HG03432 (cell line): Measurements from ENCODE around the gene TBC1D3B.
"Not testable (repeated sequence)": the region's sequence is repeated elsewhere in the genome, so short reads cannot be mapped to it uniquely, and the experiment has no call there.

ENCODE experiments used
- ATAC-seq: cut with Tn5 transposase; IDR thresholded peaks from one replicate; pipeline ENCODE4 v1.9.1; 2021; ENCODE audit warnings: mild to moderate bottlenecking, moderate library complexity; ENCODE audit not compliant: unreplicated experiment

The TBC1D3B gene

DNA sequence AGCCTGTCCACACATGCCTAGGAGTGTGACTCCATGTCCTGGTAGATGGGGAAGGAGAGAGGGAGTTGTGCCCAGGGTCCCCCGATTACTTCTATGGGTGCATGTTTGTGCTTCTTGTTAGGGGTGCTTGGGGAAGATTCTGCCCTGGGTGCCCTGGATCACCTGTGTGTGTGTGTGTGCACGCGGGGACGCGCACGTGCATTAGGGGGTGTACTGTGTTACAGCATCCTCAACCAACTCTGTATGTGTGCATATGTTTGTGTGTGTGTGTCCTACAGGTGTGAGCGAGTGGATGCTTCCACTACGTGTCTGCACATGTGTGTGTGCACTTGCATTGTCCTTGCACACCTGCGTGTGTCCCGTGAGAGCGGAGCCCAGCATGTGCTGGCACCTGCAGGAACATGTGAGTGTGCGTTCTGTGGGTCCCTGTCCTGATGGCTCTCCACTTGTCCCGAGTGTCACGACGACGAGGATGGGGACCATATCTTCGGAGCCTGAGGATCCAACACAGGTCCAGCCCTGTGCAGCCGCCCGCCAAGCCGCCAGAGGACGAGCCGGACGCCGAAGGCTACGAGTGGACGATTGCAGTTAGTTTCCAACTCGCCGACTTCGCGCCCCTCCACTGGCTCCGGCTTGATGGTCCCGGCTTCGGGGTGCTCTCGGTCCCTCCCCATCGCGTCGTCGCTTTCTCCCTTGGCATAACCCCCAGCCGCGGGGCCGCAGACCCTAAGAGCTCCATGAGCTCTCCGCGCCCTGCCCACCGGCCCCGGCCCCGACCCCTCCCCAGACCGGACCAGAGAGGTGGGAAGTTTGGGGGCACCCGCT is 6.0 kb upstream of the TBC1D3B start:
- ATAC-seq, result no peak

DNA sequence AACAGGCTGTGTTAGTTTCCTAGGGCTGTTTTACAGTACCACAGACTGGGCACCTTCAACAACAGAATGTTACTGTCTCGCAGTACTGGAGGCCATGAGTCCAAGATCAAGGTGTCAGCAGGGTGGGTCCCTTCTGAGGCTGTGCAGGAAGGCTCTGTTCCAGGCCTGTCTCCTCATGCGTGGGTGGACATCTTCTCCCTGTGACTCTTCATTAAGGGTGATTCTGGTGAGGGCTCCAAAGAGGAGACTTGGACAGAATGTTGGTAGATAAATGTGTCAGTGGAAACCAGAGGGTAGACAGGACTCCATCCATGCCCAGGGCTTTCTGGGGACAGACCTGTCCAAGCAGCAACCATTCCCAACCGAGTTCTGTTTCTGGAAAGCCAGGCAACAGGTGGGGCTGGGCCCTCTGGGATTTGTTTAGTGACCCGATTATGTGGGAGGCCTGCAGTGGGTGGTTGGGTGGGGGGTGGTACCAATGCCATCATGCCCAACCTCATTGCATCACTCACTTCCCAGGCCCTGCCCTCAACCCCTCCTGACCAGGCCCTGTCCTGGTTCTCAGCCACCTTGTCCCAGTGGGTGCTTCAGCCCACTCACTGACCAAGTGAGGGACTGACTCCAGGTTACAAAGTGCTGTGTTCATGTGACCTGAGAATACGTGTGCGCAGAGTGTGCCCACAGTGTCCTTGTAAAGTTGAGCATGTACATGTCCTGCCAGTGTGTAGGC is 5.2 kb upstream of the TBC1D3B start:
- not testable (repeated sequence) for ATAC-seq

DNA sequence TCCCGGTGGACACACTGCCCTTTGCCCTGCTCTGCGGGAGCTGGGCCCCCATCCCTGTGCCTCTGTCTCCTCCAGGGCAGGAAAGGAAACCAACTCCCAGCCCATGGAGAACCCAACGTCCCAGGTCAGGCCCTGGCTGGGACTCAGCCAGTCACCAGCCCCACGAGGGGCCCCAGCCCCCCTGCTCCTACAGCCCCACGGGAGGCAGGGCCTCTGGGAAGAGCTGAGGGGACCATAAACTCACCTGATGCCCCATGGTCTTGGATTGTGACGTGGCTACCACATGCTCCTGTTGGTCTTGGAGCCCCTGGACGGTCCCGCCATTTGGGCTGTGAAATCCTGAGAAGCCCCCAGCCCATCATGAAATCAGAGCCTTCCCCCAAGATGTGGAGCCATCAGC is 7.6 kb downstream of the TBC1D3B start:
- ATAC-seq, result not testable (repeated sequence)

GRCh38 chr17:36153895-36154610 is 22.4 kb downstream of the TBC1D3B start:
- ATAC-seq, result no peak

DNA sequence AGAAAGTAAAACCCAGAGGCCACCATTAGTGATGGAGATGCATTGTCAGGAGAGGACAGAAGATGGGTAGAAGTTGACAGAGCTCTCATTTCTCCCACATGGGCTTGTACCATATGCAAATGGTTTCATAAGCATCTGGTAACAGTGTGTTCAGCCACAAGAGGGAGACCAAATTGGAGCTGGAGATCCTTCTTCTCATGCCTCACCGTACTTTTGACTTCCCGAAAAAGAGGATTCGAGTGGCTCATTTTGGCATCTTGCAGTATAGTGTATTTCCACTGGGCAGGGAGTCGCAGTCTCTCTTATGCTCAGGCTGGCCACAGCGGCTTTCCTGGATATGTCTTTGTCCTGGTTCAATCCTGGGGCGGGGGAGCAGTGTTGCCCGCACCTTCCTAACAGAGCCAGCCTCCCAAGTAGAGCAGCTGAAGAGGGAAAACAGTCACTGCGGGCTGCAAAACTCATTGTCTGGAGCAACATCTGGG is 23.8 kb downstream of the TBC1D3B start:
- ATAC-seq, result no peak

DNA sequence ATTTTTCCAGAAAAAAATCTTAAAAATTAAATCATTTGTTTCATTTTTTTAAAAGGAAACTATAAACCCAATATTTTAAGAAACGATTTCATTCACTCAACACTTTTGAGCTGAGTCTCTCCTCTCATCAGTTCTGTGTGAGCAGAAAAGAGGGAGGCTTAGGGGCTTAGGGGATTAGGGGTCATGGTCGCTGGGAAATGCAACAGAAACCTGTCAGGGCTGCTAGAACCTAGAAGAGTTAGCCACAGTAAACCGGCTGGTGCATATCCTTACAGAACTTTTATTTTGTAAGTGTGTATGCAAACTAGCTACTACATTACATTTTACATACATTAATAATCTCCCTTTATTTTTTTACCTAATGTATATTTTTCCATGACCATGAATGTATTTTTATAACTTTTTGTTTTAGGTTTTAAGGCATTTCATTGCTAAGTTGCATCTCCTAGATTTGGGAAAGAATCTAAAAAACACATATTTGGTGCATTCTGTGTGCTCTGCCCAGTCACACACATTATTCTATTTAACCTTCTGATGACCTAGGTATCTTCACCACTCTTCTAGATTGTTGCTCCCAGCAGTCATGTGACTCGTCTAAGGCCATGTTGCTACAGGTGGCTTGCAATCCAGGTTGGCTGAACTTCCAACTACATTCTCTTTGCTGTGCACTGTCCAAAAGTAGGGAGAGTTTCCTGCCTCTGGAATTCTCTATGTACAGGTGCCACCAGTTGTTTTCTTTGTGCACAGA is 24.4 kb downstream of the TBC1D3B start:
- no peak for ATAC-seq

DNA sequence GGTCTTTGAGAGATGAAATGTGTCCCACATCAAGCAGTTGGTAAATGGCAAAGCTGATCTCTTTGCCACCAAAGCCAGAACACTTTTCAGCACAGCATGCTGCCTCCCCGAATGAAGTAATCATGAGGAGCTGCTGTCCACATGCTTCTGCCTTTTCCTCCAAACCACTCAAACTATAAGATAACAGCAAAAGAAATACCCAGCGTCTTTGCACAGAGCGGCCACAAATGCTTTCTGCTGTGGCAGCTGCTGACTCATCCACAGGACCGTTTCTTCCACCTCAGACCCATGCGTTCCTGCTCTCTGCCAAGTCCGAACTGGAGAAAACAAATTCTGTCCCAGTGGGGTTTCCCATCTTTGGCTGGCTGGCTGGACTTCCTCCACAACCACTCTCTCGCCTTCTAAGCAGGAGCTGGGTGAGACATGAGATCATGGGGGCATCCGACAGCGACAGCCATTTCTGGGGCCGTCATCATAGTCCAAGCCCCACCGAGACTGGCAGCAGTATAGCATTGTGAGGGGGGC is 27.1 kb downstream of the TBC1D3B start:
- ATAC-seq, result no peak

GRCh38 chr17:36148559-36149295 is 27.7 kb downstream of the TBC1D3B start:
- ATAC-seq, result no peak

- no peak for ATAC-seq
These were observed 28.8 kb downstream of the TBC1D3B start for GRCh38 chr17:36147601-36148000.

DNA sequence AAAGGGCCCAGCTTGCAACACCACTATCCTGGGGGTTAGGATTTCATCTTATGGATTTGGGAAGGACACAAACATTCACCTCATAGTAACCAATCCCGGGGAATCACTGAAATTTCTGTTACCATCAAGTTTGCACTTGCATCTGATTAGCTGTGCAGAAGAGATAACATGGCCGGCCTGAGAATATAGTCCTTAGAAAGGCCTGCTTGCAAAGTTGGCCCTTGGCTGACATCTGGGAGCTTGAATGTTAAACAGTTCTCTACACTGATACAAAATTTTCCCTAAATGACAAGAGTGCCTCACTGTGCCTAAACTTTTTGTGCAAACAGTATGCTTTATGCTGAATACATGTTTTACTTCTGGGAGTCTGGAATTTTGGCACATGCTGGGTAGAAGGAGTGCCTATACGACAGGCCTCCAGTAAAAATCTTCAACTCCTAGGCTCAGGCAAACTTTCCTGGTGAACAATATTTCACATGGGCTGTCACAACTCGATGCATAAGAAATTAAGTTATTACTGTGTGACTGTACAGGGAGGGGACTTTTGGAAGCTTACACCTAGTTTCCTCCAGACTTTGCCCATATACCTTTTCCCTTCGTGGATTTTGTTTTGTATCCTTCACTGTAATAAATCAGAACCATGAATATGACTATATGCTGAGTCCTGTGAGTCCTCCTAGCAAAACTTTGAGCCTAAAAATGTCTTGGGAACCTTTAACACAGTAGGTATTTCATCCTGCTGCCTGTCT is 31.3 kb downstream of the TBC1D3B start:
- ATAC-seq, result no peak

- no peak for ATAC-seq
These were observed 32.4 kb downstream of the TBC1D3B start for GRCh38 chr17:36144014-36144413.

DNA sequence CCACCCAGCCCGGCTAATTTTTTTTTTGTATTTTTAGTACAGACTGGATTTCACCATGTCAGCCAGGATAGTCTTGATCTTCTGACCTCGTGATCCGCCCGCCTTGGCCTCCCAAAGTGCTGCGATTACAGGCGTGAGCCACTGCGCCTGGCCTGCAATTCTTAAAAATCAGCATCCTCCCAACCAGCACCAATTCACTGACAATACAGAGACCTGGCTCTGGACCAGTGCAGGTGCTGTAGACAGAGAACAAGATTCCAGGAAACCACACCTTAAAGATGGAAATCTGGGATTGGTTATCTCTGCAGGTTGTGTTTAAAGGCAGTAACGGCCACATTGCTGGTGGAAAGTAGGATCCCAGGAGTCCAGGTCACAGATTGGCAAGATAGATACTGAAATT is 33.6 kb downstream of the TBC1D3B start:
- no peak for ATAC-seq

- ATAC-seq, result no peak
These were observed 34.2 kb downstream of the TBC1D3B start for GRCh38 chr17:36142235-36142634.

GRCh38 chr17:36136439-36136838 is 40.0 kb downstream of the TBC1D3B start:
- ATAC-seq, result no peak

- ATAC-seq, result no peak
These were observed 40.4 kb downstream of the TBC1D3B start for GRCh38 chr17:36136036-36136435.

GRCh38 chr17:36135465-36135864 is 41.0 kb downstream of the TBC1D3B start:
- ATAC-seq, result no peak

- no peak for ATAC-seq
These were observed 42.7 kb downstream of the TBC1D3B start for GRCh38 chr17:36133602-36134236.

- ATAC-seq, result peak; percentile 45
These were observed 44.0 kb downstream of the TBC1D3B start for GRCh38 chr17:36132421-36132831.

GRCh38 chr17:36131931-36132330 is 44.5 kb downstream of the TBC1D3B start:
- ATAC-seq, result no peak
